ENCODE results near the gene STRN.
"Not testable (repeated sequence)": the region's sequence is repeated elsewhere in the genome, so short reads cannot be mapped to it uniquely, and the experiment has no call there.

The STRN gene

GRCh38 chr2:36960773-36961172 is 5.6 kb downstream of the STRN start:
- DNase-seq = no peak

DNA sequence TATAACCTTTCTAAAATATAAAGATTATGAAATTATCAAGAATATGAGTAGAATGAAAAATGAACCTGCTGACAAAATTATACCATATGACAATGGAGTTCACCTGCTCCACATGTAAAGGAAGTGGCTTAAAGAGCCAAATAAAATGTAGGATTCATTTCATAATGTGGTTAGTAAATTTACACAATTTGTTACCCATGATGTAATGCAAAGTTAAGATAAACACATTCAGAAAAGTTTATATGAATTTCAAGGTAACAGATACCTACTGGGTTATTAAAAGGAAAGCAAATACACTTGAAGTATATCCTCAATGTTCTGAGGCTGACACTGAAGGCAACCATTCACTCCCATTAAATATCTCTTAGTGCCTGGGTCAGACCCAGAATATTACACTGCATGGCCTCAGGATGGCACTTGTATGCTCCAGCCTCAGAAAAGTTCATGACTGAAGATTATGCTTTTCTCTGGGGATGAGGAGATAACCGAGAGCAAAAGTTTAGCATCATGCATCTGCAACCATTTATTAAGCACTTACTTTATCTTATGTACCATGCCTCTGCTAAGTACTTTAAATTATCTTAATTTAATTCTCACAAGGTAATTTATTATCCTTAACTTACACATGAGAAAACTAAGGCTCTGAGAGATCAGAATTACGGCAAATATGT is 6.2 kb downstream of the STRN start:
- DNase-seq = no peak

DNA sequence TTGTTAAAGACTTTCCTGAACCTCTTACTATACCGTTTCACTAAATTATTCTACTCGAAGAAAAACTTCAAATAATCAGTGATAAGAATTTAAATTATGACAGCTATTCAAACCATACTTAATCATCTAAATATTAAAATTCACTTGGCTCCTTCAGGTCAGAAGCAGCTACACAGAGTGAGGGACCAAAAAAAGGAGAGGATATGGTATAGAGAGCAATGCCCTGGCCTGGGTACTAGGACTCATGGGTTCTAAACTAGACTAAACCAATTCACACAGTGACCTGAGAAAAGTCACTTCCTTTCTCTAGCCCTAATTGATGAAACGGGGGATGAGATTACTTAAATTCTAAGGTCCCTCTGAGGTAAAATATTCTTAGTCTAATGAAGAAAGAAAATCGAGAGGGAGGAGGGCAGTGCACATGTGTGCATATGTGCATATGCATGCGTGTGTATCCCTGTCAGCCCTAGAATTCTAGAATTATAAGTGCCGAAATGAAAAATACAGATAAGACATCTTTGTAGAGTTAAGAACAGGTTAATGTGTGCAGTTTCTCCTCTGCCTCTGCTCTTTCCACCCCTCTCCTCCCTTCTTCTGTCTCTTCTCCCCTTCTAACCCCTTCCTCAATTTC is 11.2 kb downstream of the STRN start:
- no peak for DNase-seq

- no peak for DNase-seq
Observed at GRCh38 chr2:36952748-36953197, 13.6 kb downstream of the STRN start.

GRCh38 chr2:36951574-36951973 is 14.8 kb downstream of the STRN start:
- DNase-seq = no peak

DNA sequence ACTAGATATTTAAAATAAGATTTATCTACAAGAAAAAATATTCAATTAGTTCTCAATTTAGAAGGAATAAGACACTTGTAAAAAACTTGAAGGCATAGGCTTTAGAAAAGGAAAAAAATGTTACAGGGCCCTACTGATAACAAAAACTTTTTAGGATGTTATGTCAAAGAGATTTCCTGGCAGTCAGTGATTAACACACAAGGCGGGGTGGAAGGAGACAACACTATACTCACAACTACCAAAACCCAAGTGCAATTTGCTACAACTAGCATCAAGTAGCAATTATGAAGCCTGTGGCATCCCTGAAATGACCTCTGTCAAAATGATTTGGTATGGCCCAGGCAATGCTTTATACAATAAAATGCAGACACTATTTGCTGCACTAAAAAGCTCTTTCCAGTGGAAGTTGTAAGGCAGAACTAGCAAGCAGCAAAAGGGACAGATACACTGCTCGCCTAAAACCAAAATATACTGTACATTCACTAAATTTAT is 15.3 kb downstream of the STRN start:
- DNase-seq = no peak

GRCh38 chr2:36949845-36950244 is 16.5 kb downstream of the STRN start:
- DNase-seq = no peak

DNA sequence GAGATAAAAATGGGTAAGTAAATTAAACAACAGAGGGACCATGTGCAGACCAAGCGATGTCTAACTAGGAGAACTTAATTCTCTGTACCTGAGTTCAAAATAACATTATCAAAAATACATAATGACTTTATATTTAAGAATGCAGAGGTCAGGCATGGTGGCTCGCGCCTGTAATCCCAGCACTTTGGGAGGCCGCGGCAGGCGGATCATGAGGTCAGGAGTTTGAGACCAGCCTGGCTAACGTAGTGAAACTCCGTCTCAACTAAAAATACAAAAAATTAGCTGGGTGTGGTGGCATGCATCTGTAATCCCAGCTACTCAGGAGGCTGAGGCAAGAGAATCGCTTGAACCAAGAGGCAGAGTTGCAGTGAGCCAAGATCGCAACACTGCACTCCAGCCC is 21.1 kb downstream of the STRN start:
- not testable (repeated sequence) for DNase-seq

GRCh38 chr2:36941867-36942266 is 24.5 kb downstream of the STRN start:
- DNase-seq = no peak

DNA sequence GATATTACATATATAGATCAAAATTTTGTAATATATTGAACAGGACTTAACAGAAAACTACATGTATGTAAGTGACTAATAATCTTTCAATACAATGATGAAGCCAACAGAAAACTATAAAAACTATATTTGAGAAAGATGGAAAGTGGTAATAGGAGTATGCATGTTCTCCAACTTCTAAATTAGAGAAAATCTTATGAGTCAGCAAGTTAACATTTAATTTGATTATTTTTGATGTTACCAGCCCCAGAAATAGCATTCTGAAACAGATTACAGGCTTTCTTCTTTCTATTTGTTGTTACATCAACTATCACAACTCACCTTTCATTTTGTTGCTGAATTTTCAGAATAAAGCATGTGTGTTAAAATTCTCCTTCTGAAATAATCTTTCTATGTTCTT is 29.8 kb downstream of the STRN start:
- DNase-seq = not testable (repeated sequence)

- not testable (repeated sequence) for DNase-seq
Observed at GRCh38 chr2:36931688-36932087, 34.6 kb downstream of the STRN start.

GRCh38 chr2:36930787-36931410 is 35.4 kb downstream of the STRN start:
- not testable (repeated sequence) for DNase-seq

DNA sequence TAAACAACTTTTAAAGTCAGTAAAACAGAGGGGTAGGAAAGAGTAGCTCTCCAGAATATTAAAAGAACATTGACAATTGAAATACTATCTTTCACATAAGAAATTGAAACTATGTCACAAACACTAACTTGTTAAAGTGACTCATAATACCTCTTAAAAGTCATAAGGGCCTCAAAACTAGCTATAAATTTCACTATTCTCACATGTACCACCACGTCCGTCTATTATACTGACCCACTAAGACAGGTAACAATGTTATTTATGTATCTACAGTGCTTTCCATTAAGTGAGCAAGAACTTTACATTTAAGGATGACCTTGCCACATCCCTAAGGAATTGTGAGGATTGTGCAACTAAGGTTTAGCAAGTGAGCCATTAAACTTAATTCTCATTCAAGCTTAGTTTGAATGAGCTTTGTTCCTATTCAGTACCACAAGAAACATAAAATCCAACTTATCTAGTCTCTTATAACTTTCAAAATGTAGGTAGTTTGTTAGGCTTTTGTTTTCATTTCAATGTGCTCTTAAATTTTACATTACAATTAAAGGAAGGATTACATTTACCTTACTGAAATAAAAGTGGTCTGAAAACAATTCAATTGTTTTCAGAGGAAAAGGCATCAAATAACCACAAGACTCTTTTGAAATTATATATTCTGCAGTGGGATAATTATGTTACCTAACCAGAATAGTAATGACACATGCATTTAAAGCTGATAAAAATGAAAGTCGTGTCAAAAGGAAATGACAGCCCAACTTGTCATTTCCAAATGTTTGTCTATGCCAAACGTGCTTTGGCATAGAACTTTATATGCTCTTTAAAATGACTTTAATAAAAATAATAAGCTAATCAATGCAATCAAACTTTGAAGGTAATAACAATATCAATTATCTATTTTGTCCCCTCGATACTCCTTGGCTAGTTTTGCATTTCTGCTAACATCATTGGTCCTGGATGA is 39.9 kb downstream of the STRN start:
- not testable (repeated sequence) for DNase-seq

- DNase-seq = not testable (repeated sequence)
Observed at GRCh38 chr2:36922629-36923028, 43.7 kb downstream of the STRN start.

DNA sequence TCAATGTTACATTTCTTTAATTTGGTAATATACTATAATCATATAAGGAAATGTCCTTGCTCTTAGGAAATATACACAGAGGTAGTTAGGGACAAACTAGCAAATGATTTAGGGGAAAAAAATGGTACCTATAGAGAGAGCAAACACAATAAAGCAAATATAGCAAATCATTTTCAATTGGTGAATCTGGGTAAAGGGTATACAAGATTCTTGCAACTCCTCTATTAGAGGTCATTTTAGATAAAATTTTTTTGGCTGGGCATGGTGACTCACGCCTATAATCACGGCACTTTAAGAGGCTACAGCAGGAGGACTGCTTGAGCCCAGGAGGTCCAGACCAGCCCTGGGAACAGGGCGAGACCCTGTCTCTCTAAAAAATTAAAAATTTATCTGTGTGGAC is 44.4 kb downstream of the STRN start:
- DNase-seq = no peak

GRCh38 chr2:36919041-36919837 is 47.1 kb downstream of the STRN start:
- no peak for DNase-seq

DNA sequence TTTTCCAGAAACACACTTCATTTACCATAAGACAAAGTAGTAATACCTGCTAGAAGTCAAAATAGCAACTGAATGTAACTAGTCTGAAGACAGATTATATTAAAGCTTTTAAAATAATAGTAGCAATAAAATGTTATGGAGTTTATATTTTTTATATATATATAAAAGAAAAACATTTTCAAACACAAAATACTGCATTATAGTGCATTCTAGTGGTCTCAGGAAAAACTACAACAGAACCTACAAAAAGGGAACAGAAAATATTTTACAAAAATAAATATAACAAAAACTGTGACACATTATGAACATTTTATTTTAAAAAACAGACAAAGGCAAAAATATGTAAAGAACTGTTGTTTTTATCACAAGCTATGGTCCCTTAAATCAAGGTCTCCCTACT is 48.0 kb downstream of the STRN start:
- DNase-seq = no peak

DNA sequence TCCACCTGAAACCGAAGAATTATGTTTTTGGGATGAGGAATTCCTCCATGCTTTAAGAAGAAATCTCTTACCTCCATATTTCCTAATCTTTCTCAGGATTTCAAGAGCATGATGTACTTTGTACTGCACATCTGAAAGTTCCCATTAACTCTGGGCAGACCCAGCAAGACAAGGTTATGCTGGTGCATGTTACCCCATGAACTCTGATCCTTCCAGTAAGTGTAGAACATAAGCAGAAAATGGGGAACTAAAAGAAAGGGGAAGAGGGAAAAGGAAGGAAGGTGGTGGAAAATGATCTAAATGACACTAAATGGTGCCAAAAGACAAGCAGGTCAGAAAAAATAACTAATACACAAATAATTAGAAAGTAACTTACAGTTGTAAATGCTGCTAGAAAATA is 50.7 kb downstream of the STRN start:
- no peak for DNase-seq

GRCh38 chr2:36912695-36913094 is 53.6 kb downstream of the STRN start:
- DNase-seq = no peak

GRCh38 chr2:36911012-36911411 is 55.3 kb downstream of the STRN start:
- DNase-seq = no peak

GRCh38 chr2:36906277-36906676 is 60.1 kb downstream of the STRN start:
- DNase-seq = no peak

- DNase-seq = no peak
Observed at GRCh38 chr2:36904636-36905035, 61.7 kb downstream of the STRN start.

All from NCI-H2171 treated with DMSO at 0.1 percent for 48 hours (cell line).